H1 (cell line): ENCODE data around the gene PRRC2A. TPM values are rescaled to one million over a fixed set of nuclear protein-coding genes. Genes with fewer than 3 reads are reported as not detected.

Experiments
- CTCF ChIA-PET: fragments of 300-600 bp; sonication (Branson Sonifier 250); formaldehyde crosslinking; loops from one replicate; lab custom pipeline; 2021; ENCODE audit not compliant: partially characterized antibody; lab: Charles Lee
- POLR2A ChIA-PET: fragments of 300-600 bp; sonication (Branson Sonifier 250); formaldehyde crosslinking; loops from one replicate; lab custom pipeline; 2021; ENCODE audit warnings: inconsistent platforms; ENCODE audit not compliant: partially characterized antibody; lab: Charles Lee
- DNase-seq, 2 experiments: peaks; one replicate each; pipeline versions ENCODE4 v3.0.0 to v3.0.0-alpha.2; 2010 to 2022; ENCODE audit warnings: low spot score in 2 of 2, low read depth in 1 of 2, mixed read lengths in 1 of 2
- FAIRE-seq: peaks from 2 replicates; lab custom pipeline; 2011; peaks lifted over from hg19 to GRCh38; lab: Jason Lieb, UNC
- H2AFZ ChIP-seq: 2 replicates; pipeline ENCODE4 v1.8.1; 2012; ENCODE audit warnings: low read length, inconsistent platforms
- H2AK5ac ChIP-seq: 2 replicates; pipeline ENCODE4 v1.6.1; 2013; ENCODE audit warnings: low read depth, low read length
- H2BK120ac ChIP-seq: replicated peaks from 2 replicates; pipeline ENCODE3; 2013; ENCODE audit warnings: low read depth, low read length, inconsistent platforms
- H2BK12ac ChIP-seq: 2 replicates; pipeline ENCODE4 v1.6.1; 2013; ENCODE audit warnings: low read depth, low read length
- H2BK15ac ChIP-seq: 2 replicates; pipeline ENCODE4 v1.6.1; 2013; ENCODE audit warnings: low read length
- H2BK20ac ChIP-seq: 2 replicates; pipeline ENCODE4 v1.6.1; 2013; ENCODE audit warnings: low read length
- H2BK5ac ChIP-seq: 2 replicates; pipeline ENCODE4 v1.6.1; 2013; ENCODE audit warnings: low read depth, low read length
- H3K14ac ChIP-seq: 2 replicates; pipeline ENCODE4 v1.6.1; 2013; ENCODE audit warnings: inconsistent platforms; ENCODE audit not compliant: insufficient read length
- H3K18ac ChIP-seq: 2 replicates; pipeline ENCODE4 v1.6.1; 2013; ENCODE audit warnings: low read length; ENCODE audit errors: extremely low read depth
- H3K23ac ChIP-seq: 2 replicates; pipeline ENCODE4 v1.6.1; 2013; ENCODE audit warnings: inconsistent platforms; ENCODE audit not compliant: insufficient read length
- H3K23me2 ChIP-seq: 2 replicates; pipeline ENCODE4 v1.6.1; 2013; ENCODE audit warnings: low read depth, low read length
- H3K27ac ChIP-seq: 2 replicates; pipeline ENCODE4 v1.6.1; 2011; ENCODE audit warnings: low read depth, low read length, inconsistent platforms
- H3K27me3 ChIP-seq, 4 experiments: replicated peaks in 1 of 4; 1 replicate in 1 of 4; 2 replicates in 3 of 4; pipeline versions ENCODE4 v1.6.1 to v1.8.1; 2011 to 2013; ENCODE audit warnings: low read length in 3 of 4, mild to moderate bottlenecking in 3 of 4, inconsistent platforms in 2 of 4, mixed read lengths in 2 of 4, moderate library complexity in 1 of 4; ENCODE audit not compliant: control insufficient read depth in 3 of 4, insufficient read depth in 3 of 4; ENCODE audit errors: extremely low read depth in 1 of 4
- H3K36me3 ChIP-seq, 4 experiments: 2 replicates each; pipeline versions ENCODE4 v1.6.1 to v1.8.1; 2011 to 2013; ENCODE audit warnings: mild to moderate bottlenecking in 4 of 4, low read length in 3 of 4, moderate library complexity in 2 of 4, control low read depth in 1 of 4, inconsistent platforms in 1 of 4; ENCODE audit not compliant: insufficient read depth in 4 of 4, control insufficient read depth in 2 of 4
- H3K4ac ChIP-seq: replicated peaks from 2 replicates; pipeline ENCODE3; 2013; ENCODE audit warnings: low read length, low read depth, mixed read lengths, inconsistent platforms; ENCODE audit not compliant: insufficient read length
- H3K4me1 ChIP-seq, 4 experiments: replicated peaks in 1 of 4; 1 replicate in 1 of 4; 2 replicates in 3 of 4; pipeline versions ENCODE4 v1.6.1 to v1.8.1; 2011 to 2013; ENCODE audit warnings: low read length in 3 of 4, inconsistent platforms in 2 of 4, mixed read lengths in 1 of 4; ENCODE audit not compliant: insufficient read depth in 4 of 4, control insufficient read depth in 3 of 4
- H3K4me2 ChIP-seq, 2 experiments: 2 replicates each; pipeline versions ENCODE4 v1.6.1 to v1.8.1; 2011 to 2013; ENCODE audit warnings: low read depth in 2 of 2, low read length in 2 of 2, control low read depth in 1 of 2, inconsistent platforms in 1 of 2, mild to moderate bottlenecking in 1 of 2; ENCODE audit not compliant: insufficient read depth in 1 of 2
- H3K4me3 ChIP-seq, 4 experiments: fragments of 200-600, 300-600 bp in 1 of 4; sonication (generic), shearing (Covaris generic), sonication (Bioruptor Twin) in 1 of 4; 2 replicates each; pipeline versions ENCODE4 v1.5.1 to v1.8.1; 2011 to 2016; ENCODE audit warnings: low read length in 4 of 4, low read depth in 3 of 4, control low read depth in 2 of 4, inconsistent platforms in 2 of 4, mild to moderate bottlenecking in 2 of 4, mixed read lengths in 1 of 4, moderate library complexity in 1 of 4; ENCODE audit not compliant: insufficient read depth in 2 of 4; ENCODE audit errors: extremely low read depth in 1 of 4
- H3K56ac ChIP-seq: replicated peaks from 2 replicates; pipeline ENCODE3; 2013; ENCODE audit warnings: low read depth, mild to moderate bottlenecking, mixed read lengths, low read length, inconsistent platforms; ENCODE audit not compliant: insufficient read length
- H3K79me1 ChIP-seq: 2 replicates; pipeline ENCODE4 v1.6.1; 2013; ENCODE audit warnings: low read depth, low read length, control low read depth
- H3K79me2 ChIP-seq, 2 experiments: 2 replicates each; pipeline versions ENCODE4 v1.6.1 to v1.8.1; 2012 to 2013; ENCODE audit warnings: low read length in 2 of 2, mild to moderate bottlenecking in 2 of 2, inconsistent platforms in 1 of 2; ENCODE audit not compliant: insufficient read depth in 2 of 2, control insufficient read depth in 1 of 2
- H3K9ac ChIP-seq, 4 experiments: replicated peaks in 1 of 4; 1 replicate in 1 of 4; 2 replicates in 3 of 4; pipeline versions ENCODE4 v1.6.1 to v1.8.1; 2011 to 2013; ENCODE audit warnings: low read depth in 3 of 4, low read length in 3 of 4, control low read depth in 2 of 4, mild to moderate bottlenecking in 2 of 4, moderate library complexity in 2 of 4, inconsistent platforms in 1 of 4; ENCODE audit errors: extremely low read depth in 1 of 4
- H3K9me3 ChIP-seq, 2 experiments: 2 replicates each; pipeline versions ENCODE4 v1.6.1 to v1.8.1; 2012 to 2013; ENCODE audit warnings: mild to moderate bottlenecking in 2 of 2, moderate library complexity in 2 of 2, control low read depth in 1 of 2, inconsistent platforms in 1 of 2, low read depth in 1 of 2, low read length in 1 of 2, mixed read lengths in 1 of 2; ENCODE audit not compliant: insufficient read depth in 2 of 2
- H4K20me1 ChIP-seq, 2 experiments: replicated peaks in 1 of 2; 2 replicates each; pipeline versions ENCODE3 to v1.8.1; 2011 to 2013; ENCODE audit warnings: inconsistent platforms in 2 of 2, low read length in 2 of 2, mild to moderate bottlenecking in 1 of 2; ENCODE audit not compliant: insufficient read depth in 2 of 2, control insufficient read depth in 1 of 2
- H4K5ac ChIP-seq: 2 replicates; pipeline ENCODE4 v1.6.1; 2013; ENCODE audit warnings: low read length, low read depth, mixed read lengths, inconsistent platforms; ENCODE audit not compliant: insufficient read length
- H4K8ac ChIP-seq: 2 replicates; pipeline ENCODE4 v1.8.0; 2013; ENCODE audit warnings: mild to moderate bottlenecking, moderate library complexity, low read length, inconsistent platforms; ENCODE audit not compliant: insufficient read depth; ENCODE audit errors: extremely low read depth
- H4K91ac ChIP-seq: replicated peaks from 2 replicates; pipeline ENCODE3; 2013; ENCODE audit warnings: low read length, mixed read lengths, inconsistent platforms; ENCODE audit not compliant: insufficient read length
- ASH2L ChIP-seq: fragments of 200-600, 300-600 bp; sonication (generic); IDR thresholded peaks from one replicate; pipeline ENCODE4 v1.7.1; 2017; ENCODE audit warnings: low read length
- CHD1 ChIP-seq: IDR thresholded peaks from 2 replicates; pipeline ENCODE4 v1.6.1; 2012; ENCODE audit warnings: low read depth, low read length, improper control_type of control experiment
- EZH2 ChIP-seq: fragments of 200-600 bp; sonication (generic); IDR thresholded peaks from 2 replicates; pipeline ENCODE4 v1.7.1; 2012; ENCODE audit warnings: low read depth, mild to moderate bottlenecking, moderate library complexity, low read length, inconsistent platforms; ENCODE audit not compliant: severe bottlenecking
- KDM1A ChIP-seq: fragments of 200-600, 300-600 bp; sonication (generic); IDR thresholded peaks from 2 replicates; pipeline ENCODE4 v1.7.1; 2016; ENCODE audit warnings: mild to moderate bottlenecking, low read length, borderline replicate concordance
- KDM4A ChIP-seq: IDR thresholded peaks from one replicate; pipeline ENCODE4 v1.7.1; 2012; ENCODE audit warnings: low read depth, mild to moderate bottlenecking, moderate library complexity, low read length, inconsistent platforms; ENCODE audit not compliant: severe bottlenecking
- PHF8 ChIP-seq: fragments of 200-600 bp; sonication (generic); conservative IDR thresholded peaks from 2 replicates; pipeline ENCODE4 v1.7.1; 2012; ENCODE audit warnings: low read depth, mild to moderate bottlenecking, inconsistent platforms, low read length, moderate library complexity
- POLR2A ChIP-seq, 2 experiments: IDR thresholded peaks; 1 replicate in 1 of 2; 2 replicates in 1 of 2; pipeline ENCODE4 v1.6.1; 2011; ENCODE audit warnings: low read depth in 2 of 2, low read length in 2 of 2, mild to moderate bottlenecking in 2 of 2; ENCODE audit errors: control extremely low read depth in 1 of 2
- RNF2 ChIP-seq: fragments of 200-900, 300-1000 bp; sonication (generic); IDR thresholded peaks from 2 replicates; pipeline ENCODE4 v1.7.1; 2016; ENCODE audit warnings: borderline replicate concordance, low read depth, mild to moderate bottlenecking, antibody characterized with exemption, low read length; ENCODE audit not compliant: poor library complexity, severe bottlenecking; ENCODE audit errors: missing control alignments
- SAP30 ChIP-seq: fragments of 300-600 bp; sonication (generic); IDR thresholded peaks from 2 replicates; pipeline ENCODE4 v1.7.1; 2012; ENCODE audit warnings: low read length, moderate library complexity, mild to moderate bottlenecking, inconsistent platforms; ENCODE audit not compliant: insufficient read depth, insufficient replicate concordance
- SP4 ChIP-seq: IDR thresholded peaks from 2 replicates; pipeline ENCODE4 v1.6.1; 2012; ENCODE audit warnings: low read length, inconsistent platforms
- TEAD4 ChIP-seq: IDR thresholded peaks from 2 replicates; pipeline ENCODE4 v1.6.1; 2012; ENCODE audit warnings: low read depth, low read length, inconsistent platforms, mixed read lengths
- ZNF274 ChIP-seq: IDR thresholded peaks from 2 replicates; pipeline ENCODE4 v1.7.0; 2012; ENCODE audit warnings: low read length, borderline replicate concordance; ENCODE audit errors: extremely low read depth
- WGBS, 2 experiments: shearing (Covaris generic) in 1 of 2; methylation state at CpG; one replicate each; pipeline versions ENCODE4 v1.1.6 to v1.1.7; 2013 to 2015; ENCODE audit warnings: low lambda C conversion rate in 2 of 2, mixed read lengths in 2 of 2, inconsistent platforms in 1 of 2, low coverage in 1 of 2, missing lambda C conversion rate in 1 of 2; ENCODE audit not compliant: insufficient replicate concordance in 2 of 2, insufficient coverage in 1 of 2, insufficient read length in 1 of 2; ENCODE audit errors: extremely low coverage in 1 of 2, missing lambda C conversion rate in 1 of 2; 5-methylcytosine and 5-hydroxymethylcytosine counted together
- polyA plus RNA-seq, 7 experiments: library from polyadenylated mRNA; depleted of rRNA in 3 of 7; stranded (reverse) in 5 of 7; unstranded in 2 of 7; fragments of >200 nt in 5 of 7; fragments of 200-250 nt in 2 of 7; gene quantifications; 1 replicate in 5 of 7; 2 replicates in 1 of 7; 4 replicates in 1 of 7; pipeline versions ENCODE4 v1.2.1 to v1.2.3, GENCODE V29; 2011 to 2013; ENCODE audit warnings: missing spikeins in 2 of 7, mixed read lengths in 2 of 7
- total RNA-seq: library from RNA; stranded (reverse); fragmentation: NEBNext Ultra II Directional; extraction: Animal tissue kit (Norgen Biotek cat#: 25700); gene quantifications from 2 replicates; pipeline ENCODE4 v1.2.1, GENCODE V29; 2021
- TF ChIP-seq, protein P1 (sequence below): IDR thresholded peaks from 2 replicates; pipeline ENCODE4 v1.6.1; 2011; ENCODE audit warnings: low read depth, mild to moderate bottlenecking, low read length; ENCODE audit not compliant: insufficient read depth

The PRRC2A gene
- total and polyA plus RNA-seq, 2 of the 8 experiments (the other 6 are each of a cell fraction or from before 2014, with no cell fraction given): 118 to 300 TPM

DNA sequence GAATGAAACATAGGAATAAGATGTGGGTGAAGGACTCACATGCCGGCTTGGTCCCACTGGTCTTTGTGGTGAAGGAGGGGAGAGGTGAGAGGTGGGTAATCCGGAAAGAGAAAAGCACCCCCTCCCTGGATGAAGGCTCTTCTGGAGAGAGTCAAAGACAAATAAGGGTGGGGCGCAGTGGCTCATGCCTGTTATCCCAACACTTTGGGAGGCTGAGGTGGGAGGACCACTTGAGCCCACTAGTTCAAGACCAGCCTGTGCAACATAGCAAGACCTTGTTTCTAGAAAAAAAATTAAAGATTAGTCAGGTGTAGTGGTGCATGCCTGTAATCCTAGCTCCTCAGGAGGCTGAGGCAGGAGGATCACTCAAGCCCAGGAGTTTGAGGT, 41.4 kb upstream of the PRRC2A start:
- ChIA-PET CTCF (interaction anchor here (0.6 to 19.2 kb wide), 6 partner anchors 10 to 39 kb away, joined by 3 to 640 read pairs (median 34); partner anchors contain the start of genes ATP6V1G2, LST1, LTB and NCR3), POLR2A (interaction anchor here (1.6 to 12.2 kb wide), 5 partner anchors 10 to 82 kb away, joined by 4 to 110 read pairs (median 5); partner anchors contain the start of genes ATP6V1G2, C6orf47 and NFKBIL1)
- Histone ChIP-seq H2BK12ac (no peak overlapping the region), H3K4me2 (no peak overlapping the region), H3K27me3 (peaks cover 0 to 8% (median 7%) of the 10 kb centered on the region in 4 experiments; a peak in 5 of 7 replicates), H3K9me3 (no peaks in the 10 kb centered on the region), H2BK120ac (no peak overlapping the region), H2BK5ac (no peak overlapping the region), H2BK15ac (no peak overlapping the region), H3K79me1 (no peaks in the 10 kb centered on the region), H3K9ac (no peak overlapping the region), H2AK5ac (no peak overlapping the region), H3K36me3 (no peaks in the 10 kb centered on the region), H4K20me1 (no peaks in the 10 kb centered on the region), H2AFZ (no peak overlapping the region), H3K23ac (no peak overlapping the region), H3K4me1 (peaks cover 0 to 6% (median 6%) of the 10 kb centered on the region in 4 experiments; a peak in 6 of 7 replicates), H3K79me2 (no peaks in the 10 kb centered on the region), H3K4ac (no peak overlapping the region), H4K5ac (no peak overlapping the region), H3K4me3 (no peak overlapping the region), H4K91ac (no peak overlapping the region), H3K27ac (no peak overlapping the region), H3K56ac (no peak overlapping the region), H3K18ac (no peak overlapping the region), H3K14ac (no peak overlapping the region), H4K8ac (no peak overlapping the region), H2BK20ac (no peak overlapping the region), H3K23me2 (peaks cover 9% of the 10 kb centered on the region; the same call in 1 of the 2 replicates)
- 84% methylated on average over 3 of the region's 3 CpGs; no CpG with 5 or more reads in 1 of the 2 experiments for WGBS, 2 experiments
- FAIRE-seq: no peak
- no peak for DNase-seq
- TF ChIP-seq, protein P1, sequence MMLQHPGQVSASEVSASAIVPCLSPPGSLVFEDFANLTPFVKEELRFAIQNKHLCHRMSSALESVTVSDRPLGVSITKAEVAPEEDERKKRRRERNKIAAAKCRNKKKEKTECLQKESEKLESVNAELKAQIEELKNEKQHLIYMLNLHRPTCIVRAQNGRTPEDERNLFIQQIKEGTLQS: no peak
- TF ChIP-seq KDM1A: no peak
- TF ChIP-seq TEAD4: no peak
- no peak for TF ChIP-seq CHD1
- no peak for TF ChIP-seq KDM4A
- TF ChIP-seq RNF2: no peak
- TF ChIP-seq ZNF274: no peak
- no peak for TF ChIP-seq PHF8
- no peak for TF ChIP-seq SP4
- TF ChIP-seq ASH2L: no peak
- TF ChIP-seq POLR2A (IDR thresholded peaks at IDR 0.05; ENCODE audit: control extremely low read depth in 1 of 2, low read depth in 2 of 2, low read length in 2 of 2): no peak
- TF ChIP-seq EZH2: no peak
- no peak for TF ChIP-seq SAP30
